Measurements from ENCODE around the gene RNF114.

RNF114 gene

GRCh38 chr20:49937027-49937929 lies 1.1 kb downstream of the RNF114 start:
- no peak for TF ChIP-seq CTCF (conservative IDR thresholded peaks at IDR 0.05; ENCODE audit: low read depth, low read length)
- DNase-seq (ENCODE audit: low read depth): no peak
- peak overlapping the region; percentile 93 for H3K4me3 ChIP-seq (ENCODE audit: low read depth, low read length)

GRCh38 chr20:49938173-49939163 lies 2.3 kb downstream of the RNF114 start:
- TF ChIP-seq CTCF (conservative IDR thresholded peaks at IDR 0.05; ENCODE audit: low read depth, low read length): no peak
- H3K4me3 ChIP-seq (ENCODE audit: low read depth, low read length): peak overlapping the region; percentile 93

GRCh38 chr20:49941456-49941855 lies 5.3 kb downstream of the RNF114 start:
- DNase-seq (ENCODE audit: low read depth): no peak
- TF ChIP-seq CTCF (conservative IDR thresholded peaks at IDR 0.05; ENCODE audit: low read depth, low read length): no peak
- no peak overlapping the region for H3K4me3 ChIP-seq (ENCODE audit: low read depth, low read length)

More at GRCh38 chr20:49938173-49939163, 2.3 kb downstream of the RNF114 start:
- peak; percentile 88 for DNase-seq (ENCODE audit: low read depth)

GRCh38 chr20:49942303-49942702 lies 6.1 kb downstream of the RNF114 start:
- no peak overlapping the region for H3K4me3 ChIP-seq (ENCODE audit: low read depth, low read length)
- TF ChIP-seq CTCF (conservative IDR thresholded peaks at IDR 0.05; ENCODE audit: low read depth, low read length): no peak
- no peak for DNase-seq (ENCODE audit: low read depth)

- H3K4me3 ChIP-seq (ENCODE audit: low read depth, low read length): no peak overlapping the region
- DNase-seq (ENCODE audit: low read depth): no peak
- TF ChIP-seq CTCF (conservative IDR thresholded peaks at IDR 0.05; ENCODE audit: low read depth, low read length): no peak
Measured at GRCh38 chr20:49942942-49943341, 6.7 kb downstream of the RNF114 start.

GRCh38 chr20:49945306-49945700 lies 9.1 kb downstream of the RNF114 start:
- H3K4me3 ChIP-seq (ENCODE audit: low read depth, low read length): no peak overlapping the region
- TF ChIP-seq CTCF (conservative IDR thresholded peaks at IDR 0.05; ENCODE audit: low read depth, low read length): no peak
- no peak for DNase-seq (ENCODE audit: low read depth)

Measured in choroid plexus epithelial cell (primary cell).